A172 (cell line): ENCODE measurements around the gene TNFAIP8L3. TPM values are rescaled to one million over a fixed set of nuclear protein-coding genes. Genes with fewer than 3 reads are reported as not detected.

Experiments
- total RNA-seq: library from RNA; depleted of rRNA; stranded (reverse); fragments of >200 nt; shearing (Covaris generic); gene quantifications from 2 replicates; pipeline ENCODE4 v1.2.3, GENCODE V29; 2014; rRNA removed

Gene TNFAIP8L3
- total RNA-seq, 1 experiment from 2014 or later: 0.07 TPM

Other genes starting within 250 kb of the TNFAIP8L3 start
- gene AP4E1, start 186.2 kb downstream of the TNFAIP8L3 start, total RNA-seq: 14.5 and 16.3 TPM in 2 replicates
- gene CYP19A1, start 243.7 kb upstream of the TNFAIP8L3 start, total RNA-seq: not detected in 2 replicates
- gene GLDN, start 246.7 kb upstream of the TNFAIP8L3 start, total RNA-seq: 0.57 TPM in 1 of 2 replicates, not detected in the other